Measurements from ENCODE around the gene LRP5.

DNA sequence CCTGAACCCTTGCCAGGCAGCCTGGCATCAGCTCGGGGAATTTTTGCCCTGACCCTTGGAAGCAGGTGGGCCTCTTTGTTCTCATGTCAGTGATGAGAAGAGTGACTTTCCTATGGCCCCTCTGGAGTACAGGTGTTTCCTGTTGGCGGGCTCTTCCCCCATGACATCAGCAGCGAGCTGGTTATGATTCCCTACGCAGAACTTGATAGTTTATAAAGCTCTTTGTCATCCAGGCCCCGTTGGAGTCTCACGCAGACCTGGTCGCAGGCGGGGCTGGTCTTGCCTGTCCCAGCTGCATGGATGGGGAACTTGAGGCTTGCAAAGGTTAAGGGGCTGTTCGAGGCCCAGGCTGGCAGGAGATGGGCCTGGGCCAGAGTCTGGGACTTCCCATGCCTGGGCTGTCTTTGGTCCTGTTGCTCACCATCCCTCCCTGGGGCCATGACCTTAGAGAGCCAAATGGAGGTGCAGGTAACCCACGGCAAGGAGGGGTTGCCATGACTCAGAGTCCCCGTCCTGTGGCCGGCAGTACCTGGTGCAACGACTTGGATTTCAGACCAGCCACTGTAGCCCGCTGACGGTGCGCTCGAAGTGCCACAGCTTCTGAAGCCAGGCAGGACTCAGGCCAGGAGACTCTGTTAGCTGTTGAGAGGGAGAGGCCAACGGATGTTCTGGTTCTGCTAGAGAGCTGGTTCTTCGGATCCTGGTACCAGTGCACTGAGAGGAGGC lies 102.3 kb downstream of the LRP5 start:
- TF ChIP-seq, protein P1, sequence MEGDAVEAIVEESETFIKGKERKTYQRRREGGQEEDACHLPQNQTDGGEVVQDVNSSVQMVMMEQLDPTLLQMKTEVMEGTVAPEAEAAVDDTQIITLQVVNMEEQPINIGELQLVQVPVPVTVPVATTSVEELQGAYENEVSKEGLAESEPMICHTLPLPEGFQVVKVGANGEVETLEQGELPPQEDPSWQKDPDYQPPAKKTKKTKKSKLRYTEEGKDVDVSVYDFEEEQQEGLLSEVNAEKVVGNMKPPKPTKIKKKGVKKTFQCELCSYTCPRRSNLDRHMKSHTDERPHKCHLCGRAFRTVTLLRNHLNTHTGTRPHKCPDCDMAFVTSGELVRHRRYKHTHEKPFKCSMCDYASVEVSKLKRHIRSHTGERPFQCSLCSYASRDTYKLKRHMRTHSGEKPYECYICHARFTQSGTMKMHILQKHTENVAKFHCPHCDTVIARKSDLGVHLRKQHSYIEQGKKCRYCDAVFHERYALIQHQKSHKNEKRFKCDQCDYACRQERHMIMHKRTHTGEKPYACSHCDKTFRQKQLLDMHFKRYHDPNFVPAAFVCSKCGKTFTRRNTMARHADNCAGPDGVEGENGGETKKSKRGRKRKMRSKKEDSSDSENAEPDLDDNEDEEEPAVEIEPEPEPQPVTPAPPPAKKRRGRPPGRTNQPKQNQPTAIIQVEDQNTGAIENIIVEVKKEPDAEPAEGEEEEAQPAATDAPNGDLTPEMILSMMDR (IDR thresholded peaks at IDR 0.05 in 2 of 3, conservative IDR thresholded peaks at IDR 0.05 in 1 of 3; ENCODE audit: borderline replicate concordance in 1 of 3, insufficient read depth in 1 of 3, low read depth in 2 of 3, low read length in 2 of 3): no peak
- no peak for TF ChIP-seq EZH2 (IDR thresholded peaks at IDR 0.05)
- no peak for TF ChIP-seq POLR2A (IDR thresholded peaks at IDR 0.05; ENCODE audit: borderline replicate concordance, extremely low read depth, insufficient read depth, insufficient read length)

All from HCT116 (cell line).